ENCODE results near the gene SLC14A1. TPM values are rescaled to one million over a fixed set of nuclear protein-coding genes. Genes with fewer than 3 reads are reported as not detected.

SLC14A1 gene
- total and polyA plus RNA-seq, 7 experiments from 2014 or later, result 0.97 to 12.9 (median 3.2) TPM

GRCh38 chr18:45783097-45784075, 59.4 kb downstream of the SLC14A1 start:
- Mint-ChIP-seq H3K4me3 (no peak overlapping the region), H3K27me3 (peaks cover 5 to 19% (median 17%) of the 10 kb centered on the region in 5 donors), H3K9me3 (peaks cover 0 to 4% (median 0%) of the 10 kb centered on the region in 11 donors), H3K27ac (no peak overlapping the region), H3K36me3 (no peaks in the 10 kb centered on the region), H3K4me1 (peaks cover 0 to 10% (median 3%) of the 10 kb centered on the region in 7 donors)
- POLR2A ChIA-PET, result no interaction called here
- Histone ChIP-seq H3K27ac (ENCODE audit: low read depth, low read length) (no peak overlapping the region), H3K9me3 (ENCODE audit: control insufficient read depth in 2 of 3, low read length in 3 of 3) (no peaks in the 10 kb centered on the region), H3K36me3 (ENCODE audit: control insufficient read depth in 2 of 3, insufficient read depth in 3 of 3, low read length in 3 of 3) (no peaks in the 10 kb centered on the region), H3K4me1 (ENCODE audit: control insufficient read depth in 2 of 2, insufficient read depth in 2 of 2, low read length in 2 of 2) (no peaks in the 10 kb centered on the region), H3K27me3 (ENCODE audit: control insufficient read depth in 2 of 2, insufficient read depth in 2 of 2, low read length in 2 of 2) (no peaks in the 10 kb centered on the region), H3K4me3 (ENCODE audit: low read length) (no peak overlapping the region)
- CTCF ChIA-PET, result no interaction called here
- ATAC-seq, result no peak
- intact Hi-C loops (cut with micrococcal nuclease), result no loop called here
- no peak for DNase-seq

GRCh38 chr18:45785134-45785533, 61.2 kb downstream of the SLC14A1 start:
- peak; percentile 72 for ATAC-seq
- Mint-ChIP-seq H3K27ac (peak overlapping the region in 3 of 9 donors; percentile 24 to 59 (median 36)), H3K27me3 (peaks cover 5 to 14% (median 10%) of the 10 kb centered on the region in 5 donors), H3K9me3 (no peaks in the 10 kb centered on the region), H3K4me3 (peak overlapping the region in 5 of 10 donors; percentile 27 to 44 (median 32)), H3K4me1 (peaks cover 0 to 10% (median 3%) of the 10 kb centered on the region in 7 donors), H3K36me3 (no peaks in the 10 kb centered on the region)
- CTCF ChIA-PET, result no interaction called here
- no peak for DNase-seq
- no peak overlapping the region for H3K27ac ChIP-seq (ENCODE audit: low read depth, low read length)
- H3K27me3 ChIP-seq (ENCODE audit: control insufficient read depth in 2 of 2, insufficient read depth in 2 of 2, low read length in 2 of 2), result no peaks in the 10 kb centered on the region
- no peaks in the 10 kb centered on the region for H3K4me1 ChIP-seq (ENCODE audit: control insufficient read depth in 2 of 2, insufficient read depth in 2 of 2, low read length in 2 of 2)
- intact Hi-C loops (cut with micrococcal nuclease), result no loop called here
- H3K4me3 ChIP-seq (ENCODE audit: low read length), result no peak overlapping the region
- POLR2A ChIA-PET, result no interaction called here
- no peaks in the 10 kb centered on the region for H3K9me3 ChIP-seq (ENCODE audit: control insufficient read depth in 2 of 3, low read length in 3 of 3)
- H3K36me3 ChIP-seq (ENCODE audit: control insufficient read depth in 2 of 3, insufficient read depth in 3 of 3, low read length in 3 of 3), result no peaks in the 10 kb centered on the region

GRCh38 chr18:45786941-45787340, 63.0 kb downstream of the SLC14A1 start:
- Mint-ChIP-seq H3K27me3 (peaks cover under 1 to 10% (median 5%) of the 10 kb centered on the region in 5 donors), H3K9me3 (peaks cover 0 to 4% (median 0%) of the 10 kb centered on the region in 11 donors), H3K27ac (no peak overlapping the region), H3K4me1 (peaks cover 0 to 10% (median 3%) of the 10 kb centered on the region in 7 donors), H3K4me3 (no peak overlapping the region), H3K36me3 (no peaks in the 10 kb centered on the region)
- Histone ChIP-seq H3K36me3 (ENCODE audit: control insufficient read depth in 2 of 3, insufficient read depth in 3 of 3, low read length in 3 of 3) (no peaks in the 10 kb centered on the region), H3K4me1 (ENCODE audit: control insufficient read depth in 2 of 2, insufficient read depth in 2 of 2, low read length in 2 of 2) (no peaks in the 10 kb centered on the region), H3K27me3 (ENCODE audit: control insufficient read depth in 2 of 2, insufficient read depth in 2 of 2, low read length in 2 of 2) (no peaks in the 10 kb centered on the region), H3K4me3 (ENCODE audit: low read length) (no peak overlapping the region), H3K27ac (ENCODE audit: low read depth, low read length) (no peak overlapping the region), H3K9me3 (ENCODE audit: control insufficient read depth in 2 of 3, low read length in 3 of 3) (no peaks in the 10 kb centered on the region)
- ATAC-seq, result no peak
- no peak for DNase-seq
- POLR2A ChIA-PET, result interaction anchor here (0.5 kb wide), 1 partner anchor 17 kb away, joined by 3 read pairs; no protein-coding TSS in a partner anchor
- intact Hi-C loops (cut with micrococcal nuclease), result no loop called here
- CTCF ChIA-PET, result no interaction called here

- intact Hi-C loops (cut with micrococcal nuclease), result no loop called here
- Mint-ChIP-seq H3K27me3 (peaks cover 0 to 9% (median 4%) of the 10 kb centered on the region in 5 donors), H3K9me3 (peaks cover 0 to 5% (median under 1%) of the 10 kb centered on the region in 11 donors), H3K4me1 (peaks cover 0 to 10% (median 3%) of the 10 kb centered on the region in 7 donors), H3K36me3 (no peaks in the 10 kb centered on the region), H3K27ac (no peak overlapping the region), H3K4me3 (no peak overlapping the region)
- ChIA-PET CTCF (no interaction called here), POLR2A (interaction anchor here (0.5 kb wide), 1 partner anchor 18 kb away, joined by 3 read pairs; no protein-coding TSS in a partner anchor)
- DNase-seq (no peak), ATAC-seq (no peak)
- H3K27ac ChIP-seq (ENCODE audit: low read depth, low read length), result no peak overlapping the region
- H3K4me3 ChIP-seq (ENCODE audit: low read length), result no peak overlapping the region
- H3K4me1 ChIP-seq (ENCODE audit: control insufficient read depth in 2 of 2, insufficient read depth in 2 of 2, low read length in 2 of 2), result no peaks in the 10 kb centered on the region
- H3K36me3 ChIP-seq (ENCODE audit: control insufficient read depth in 2 of 3, insufficient read depth in 3 of 3, low read length in 3 of 3), result no peaks in the 10 kb centered on the region
- no peaks in the 10 kb centered on the region for H3K27me3 ChIP-seq (ENCODE audit: control insufficient read depth in 2 of 2, insufficient read depth in 2 of 2, low read length in 2 of 2)
- no peaks in the 10 kb centered on the region for H3K9me3 ChIP-seq (ENCODE audit: control insufficient read depth in 2 of 3, low read length in 3 of 3)
Measured at GRCh38 chr18:45787346-45787745, 63.4 kb downstream of the SLC14A1 start.

- H3K27ac Mint-ChIP-seq, result no peak overlapping the region
- POLR2A ChIA-PET, result no interaction called here
- H3K27ac ChIP-seq (ENCODE audit: low read depth, low read length), result no peak overlapping the region
Measured at GRCh38 chr18:45788861-45789260, 64.9 kb downstream of the SLC14A1 start.

GRCh38 chr18:45792506-45793263, 68.7 kb downstream of the SLC14A1 start:
- POLR2A ChIA-PET, result no interaction called here
- Mint-ChIP-seq H3K9me3 (peaks cover 0 to 12% (median 4%) of the 10 kb centered on the region in 11 donors), H3K36me3 (peaks cover 0 to 2% (median 0%) of the 10 kb centered on the region in 5 donors), H3K4me3 (no peak overlapping the region), H3K4me1 (peaks cover 0 to 1% (median 0%) of the 10 kb centered on the region in 7 donors), H3K27ac (no peak overlapping the region), H3K27me3 (peaks cover 0 to 21% (median 0%) of the 10 kb centered on the region in 5 donors)
- Histone ChIP-seq H3K36me3 (ENCODE audit: control insufficient read depth in 2 of 3, insufficient read depth in 3 of 3, low read length in 3 of 3) (no peaks in the 10 kb centered on the region), H3K9me3 (ENCODE audit: control insufficient read depth in 2 of 3, low read length in 3 of 3) (no peaks in the 10 kb centered on the region), H3K27ac (ENCODE audit: low read depth, low read length) (no peak overlapping the region), H3K27me3 (ENCODE audit: control insufficient read depth in 2 of 2, insufficient read depth in 2 of 2, low read length in 2 of 2) (no peaks in the 10 kb centered on the region), H3K4me3 (ENCODE audit: low read length) (no peak overlapping the region), H3K4me1 (ENCODE audit: control insufficient read depth in 2 of 2, insufficient read depth in 2 of 2, low read length in 2 of 2) (no peaks in the 10 kb centered on the region)
- no peak for ATAC-seq
- intact Hi-C loops (cut with micrococcal nuclease), result no loop called here
- DNase-seq, result no peak
- CTCF ChIA-PET, result interaction anchor here (0.6 kb wide), 1 partner anchor 127 kb away, joined by 3 read pairs; no protein-coding TSS in a partner anchor

More at GRCh38 chr18:45788861-45789260, 64.9 kb downstream of the SLC14A1 start:
- Mint-ChIP-seq H3K9me3 (peaks cover 0 to 9% (median 4%) of the 10 kb centered on the region in 11 donors), H3K4me3 (no peak overlapping the region), H3K27me3 (peaks cover 0 to 10% (median 0%) of the 10 kb centered on the region in 5 donors), H3K36me3 (no peaks in the 10 kb centered on the region), H3K4me1 (peaks cover 0 to 6% (median 5%) of the 10 kb centered on the region in 7 donors)
- no peak for DNase-seq
- intact Hi-C loops (cut with micrococcal nuclease), result no loop called here
- CTCF ChIA-PET, result no interaction called here
- no peak for ATAC-seq
- Histone ChIP-seq H3K27me3 (ENCODE audit: control insufficient read depth in 2 of 2, insufficient read depth in 2 of 2, low read length in 2 of 2) (no peaks in the 10 kb centered on the region), H3K9me3 (ENCODE audit: control insufficient read depth in 2 of 3, low read length in 3 of 3) (no peaks in the 10 kb centered on the region), H3K4me3 (ENCODE audit: low read length) (no peak overlapping the region), H3K36me3 (ENCODE audit: control insufficient read depth in 2 of 3, insufficient read depth in 3 of 3, low read length in 3 of 3) (no peaks in the 10 kb centered on the region), H3K4me1 (ENCODE audit: control insufficient read depth in 2 of 2, insufficient read depth in 2 of 2, low read length in 2 of 2) (no peaks in the 10 kb centered on the region)
